IPS-NIHi11 (cell line): Measurements from ENCODE around the gene ENAH.

Experiments
- DNase-seq: peaks from one replicate; pipeline ENCODE4 v3.0.0; 2012; ENCODE audit warnings: mixed read lengths, low spot score

Gene ENAH

DNA sequence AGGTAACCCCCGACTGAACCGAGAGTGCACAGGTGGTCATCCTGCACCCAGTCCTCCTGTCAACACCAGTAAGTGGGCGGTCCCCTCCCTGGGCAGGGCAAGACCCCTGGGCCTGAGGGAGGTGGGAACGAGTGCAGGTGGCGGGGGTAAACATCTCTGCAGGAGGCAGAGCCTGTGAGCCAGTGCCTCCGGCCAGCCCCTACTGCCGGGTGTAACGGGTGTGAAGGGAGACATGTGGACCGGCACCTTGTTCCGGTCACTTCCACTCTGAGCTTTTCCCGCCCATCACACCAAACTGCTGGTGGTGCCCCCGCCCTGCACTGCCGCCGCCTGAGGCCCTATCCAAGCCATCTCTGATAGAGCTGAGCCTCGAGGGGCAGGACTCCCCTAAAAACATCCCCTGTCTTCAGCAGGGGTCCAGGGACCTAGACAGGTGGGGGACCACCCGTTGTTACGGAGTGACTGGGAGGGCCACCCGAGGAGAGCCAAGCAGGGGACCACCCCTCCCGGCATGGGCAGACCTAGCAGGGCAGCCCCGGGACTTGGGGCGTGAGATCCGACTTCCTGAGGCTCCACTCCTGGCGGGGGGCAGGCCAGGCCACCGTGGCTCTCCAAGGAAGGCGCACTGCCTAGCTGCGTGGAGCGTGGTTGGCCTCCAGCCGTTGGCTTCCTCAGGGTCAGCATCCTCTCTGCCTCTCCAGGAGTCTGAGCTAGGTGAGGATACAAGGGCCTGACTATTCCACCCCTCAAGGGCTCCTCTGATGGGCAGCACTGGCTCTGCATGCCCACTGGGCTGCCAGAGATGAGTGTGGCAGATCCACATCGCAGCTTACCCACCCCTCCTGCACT is 181.2 kb downstream of the ENAH start:
- no peak for DNase-seq

DNA sequence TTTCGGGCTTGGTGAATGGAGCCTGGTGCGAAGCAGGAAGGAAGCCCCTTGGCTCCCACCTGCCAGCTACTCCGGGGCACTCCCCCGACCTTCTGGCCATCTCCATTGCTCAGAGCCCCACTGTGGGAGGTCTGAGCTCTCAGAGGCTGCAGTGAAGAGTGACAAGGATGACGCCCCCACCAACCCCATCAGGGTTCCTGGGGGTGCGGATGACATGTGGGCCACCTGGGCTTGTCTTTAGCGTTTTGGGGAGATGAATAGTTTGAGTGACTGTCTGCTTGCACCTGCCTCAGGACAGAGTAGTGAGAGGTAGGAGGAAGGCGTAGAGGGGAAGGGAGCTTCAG is 181.8 kb downstream of the ENAH start:
- no peak for DNase-seq

DNA sequence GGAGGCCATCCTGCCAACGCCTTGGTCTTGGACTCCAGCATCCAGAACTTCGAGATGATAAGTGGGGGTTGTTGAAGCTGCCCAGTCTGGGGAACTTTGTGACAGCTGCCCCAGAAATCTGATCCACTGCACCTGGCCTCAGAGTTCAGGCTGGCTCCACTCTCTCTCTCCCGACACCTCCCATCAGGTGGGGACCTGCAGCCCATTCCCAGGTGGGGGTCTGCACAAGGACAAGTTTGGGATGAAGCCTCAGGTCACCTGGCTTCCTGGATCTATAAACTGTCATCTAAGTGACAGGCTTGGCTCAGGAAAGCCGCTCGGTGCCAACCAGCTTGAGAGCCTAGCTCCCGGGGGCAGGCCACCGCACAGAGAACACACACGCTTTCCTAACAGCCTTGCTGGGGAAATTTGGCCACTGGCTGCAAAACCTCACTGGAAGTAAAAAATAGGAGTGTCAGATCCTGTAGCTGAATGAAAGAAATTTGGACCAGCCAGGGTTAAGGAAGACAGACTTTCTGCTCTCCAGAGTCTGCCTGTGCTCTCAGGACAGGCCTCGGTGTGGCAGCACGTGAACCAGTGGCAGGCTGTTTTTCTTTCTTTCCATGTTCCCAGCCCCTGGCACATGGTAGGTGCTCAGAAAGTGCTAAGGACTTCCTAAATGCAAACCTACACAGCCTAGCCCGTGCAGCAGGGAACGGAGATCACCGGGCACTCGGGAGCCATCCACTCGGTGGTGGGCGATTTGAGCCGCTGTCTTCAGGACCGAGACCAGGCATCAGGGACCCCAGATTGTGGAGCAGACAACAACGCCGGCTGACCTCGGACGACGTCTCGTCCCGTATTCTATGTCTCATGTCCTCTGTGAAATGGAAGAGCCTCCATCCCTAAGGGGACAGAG is 182.5 kb downstream of the ENAH start:
- no peak for DNase-seq

DNA sequence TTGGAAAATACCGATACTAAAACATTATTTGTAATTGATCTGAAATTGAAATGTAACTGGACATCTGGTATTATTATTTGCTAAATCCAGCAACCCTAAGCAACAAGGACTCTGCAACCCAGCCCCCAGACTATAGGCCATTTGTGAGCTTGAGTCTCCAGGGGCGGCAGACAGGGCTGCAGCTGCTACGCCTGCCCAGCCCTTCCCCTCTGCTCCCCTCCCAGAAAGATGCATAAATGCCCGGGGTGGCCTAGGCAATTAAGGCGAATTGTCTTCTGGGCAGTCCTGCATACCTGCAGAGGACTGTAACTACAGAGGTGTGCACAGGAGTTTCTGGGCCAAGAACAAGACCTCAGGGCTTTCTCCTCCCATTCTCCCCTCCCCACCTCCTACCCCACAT is 183.9 kb downstream of the ENAH start:
- DNase-seq = no peak

DNA sequence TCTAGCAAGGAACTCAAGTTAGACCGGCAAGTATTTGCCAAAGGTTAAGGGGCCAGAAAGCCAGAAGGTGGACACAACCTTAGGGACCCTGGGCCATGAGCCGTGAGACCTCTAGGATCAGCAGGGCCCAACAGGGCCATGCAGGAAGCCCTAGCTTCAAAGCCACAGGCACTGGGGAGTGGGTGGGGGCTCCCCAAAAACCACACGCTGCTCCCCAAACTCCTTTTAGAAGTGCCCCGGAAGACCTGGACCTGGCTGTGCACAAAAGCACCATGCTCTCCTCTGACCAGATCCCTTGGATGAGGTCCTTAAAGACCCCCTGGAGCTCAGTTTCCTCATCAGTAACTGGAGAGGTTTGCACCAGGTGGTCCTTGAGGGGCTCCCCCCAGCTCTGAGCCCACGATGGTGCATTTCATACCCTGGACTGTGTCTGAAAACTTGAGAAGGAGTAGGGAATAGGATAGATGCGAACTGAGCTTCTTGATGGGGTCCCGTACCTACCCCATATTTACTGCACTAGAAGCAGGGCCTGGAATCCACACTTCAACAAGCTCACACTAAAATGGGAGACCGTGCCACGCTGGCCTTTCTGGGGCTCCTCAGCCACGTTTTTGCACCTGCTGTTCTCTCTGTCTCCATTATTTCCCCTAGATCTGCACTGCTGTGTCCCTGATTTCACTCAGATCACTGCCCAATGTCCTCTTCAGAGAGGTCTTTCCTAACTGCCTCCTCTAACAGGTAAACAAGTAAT is 184.5 kb downstream of the ENAH start:
- no peak for DNase-seq

DNA sequence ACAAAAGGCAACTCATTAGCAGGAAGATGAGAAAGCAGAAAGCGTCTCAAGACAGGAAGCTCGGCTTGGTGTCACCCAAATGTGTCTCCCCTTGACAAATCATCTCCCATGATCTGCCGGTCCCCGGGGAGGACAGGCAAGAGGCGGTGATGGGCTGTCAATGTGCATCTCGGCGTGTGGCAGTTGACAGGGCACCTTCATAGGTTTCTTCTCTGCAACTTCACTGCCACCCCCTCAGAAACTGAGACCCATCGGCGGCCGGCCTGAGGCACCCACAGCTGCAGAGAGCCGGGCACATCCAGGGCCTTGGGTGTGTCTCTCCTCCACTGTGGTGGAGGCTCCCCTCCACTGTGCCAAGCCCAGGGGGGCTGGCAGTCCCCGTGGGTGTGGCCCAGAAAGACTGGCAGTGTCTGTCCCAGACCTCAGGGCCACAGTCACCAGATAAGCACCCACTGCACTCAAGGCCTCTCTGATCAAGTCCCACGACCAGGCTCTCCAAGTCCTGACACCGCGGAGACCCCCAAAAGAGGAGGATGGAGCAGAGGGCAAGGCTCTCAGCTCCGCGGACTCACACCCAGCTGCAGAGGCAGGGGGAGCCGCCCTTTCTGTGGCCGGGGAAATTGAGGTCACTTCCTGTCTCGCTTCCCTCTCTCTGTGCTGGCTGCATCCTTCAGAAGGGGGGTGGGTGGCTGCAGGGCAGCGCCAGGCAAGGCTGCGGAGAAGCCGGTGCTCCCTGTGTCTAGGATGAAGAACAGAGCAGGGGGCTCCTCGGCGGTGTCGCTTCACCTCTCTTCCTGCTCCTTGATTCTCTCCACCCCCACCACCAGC is 185.5 kb downstream of the ENAH start:
- DNase-seq = no peak

DNA sequence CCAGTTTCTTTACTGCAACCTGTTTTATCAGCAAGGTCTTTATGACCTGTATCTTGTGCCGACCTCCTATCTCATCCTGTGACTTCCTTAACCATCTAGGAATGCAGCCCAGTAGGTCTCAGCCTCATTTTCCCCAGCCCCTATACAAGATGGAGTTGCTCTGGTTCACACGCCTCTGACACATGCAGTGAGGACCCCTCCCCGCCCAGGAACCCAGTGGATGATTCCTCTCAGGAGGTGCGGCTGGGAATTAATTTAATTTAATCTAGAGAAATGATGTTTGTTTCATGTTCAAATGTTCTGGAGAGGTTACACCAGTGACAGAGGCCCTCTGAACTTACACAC is 186.1 kb downstream of the ENAH start:
- no peak for DNase-seq

DNA sequence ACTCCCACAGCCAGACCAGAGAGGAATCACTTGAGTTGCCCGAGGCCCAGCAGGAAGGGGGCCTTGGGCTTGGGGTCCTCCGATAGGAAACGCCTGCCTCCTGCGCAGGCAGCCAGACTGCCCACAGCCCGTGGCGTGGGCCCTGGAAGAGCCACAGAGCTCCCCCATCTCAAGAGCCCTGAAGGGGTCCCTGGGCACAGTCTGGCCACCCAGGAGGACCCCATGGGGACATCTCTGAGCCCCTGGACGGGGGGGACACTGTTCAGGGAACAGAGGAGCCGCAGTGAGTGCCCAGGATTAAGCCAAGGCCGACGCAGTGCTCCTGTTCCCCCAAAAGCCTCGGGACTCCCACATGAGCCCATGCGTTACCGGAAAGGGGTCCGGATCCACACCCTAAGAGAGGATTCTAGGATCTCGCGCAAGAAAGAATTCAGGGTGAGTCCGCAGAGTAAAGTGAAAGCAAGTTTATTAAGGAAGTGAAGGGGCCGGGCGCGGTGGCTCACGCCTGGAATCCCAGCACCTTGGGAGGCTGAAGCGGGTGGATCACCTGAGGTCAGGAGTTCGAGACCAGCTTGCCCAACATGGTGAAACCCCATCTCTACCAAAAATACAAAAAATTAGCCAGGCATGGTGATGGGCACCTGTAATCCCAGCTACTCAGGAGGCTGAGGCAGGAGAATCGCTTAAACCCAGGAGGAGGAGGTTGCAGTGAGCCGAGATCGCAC is 187.0 kb downstream of the ENAH start:
- no peak for DNase-seq

DNA sequence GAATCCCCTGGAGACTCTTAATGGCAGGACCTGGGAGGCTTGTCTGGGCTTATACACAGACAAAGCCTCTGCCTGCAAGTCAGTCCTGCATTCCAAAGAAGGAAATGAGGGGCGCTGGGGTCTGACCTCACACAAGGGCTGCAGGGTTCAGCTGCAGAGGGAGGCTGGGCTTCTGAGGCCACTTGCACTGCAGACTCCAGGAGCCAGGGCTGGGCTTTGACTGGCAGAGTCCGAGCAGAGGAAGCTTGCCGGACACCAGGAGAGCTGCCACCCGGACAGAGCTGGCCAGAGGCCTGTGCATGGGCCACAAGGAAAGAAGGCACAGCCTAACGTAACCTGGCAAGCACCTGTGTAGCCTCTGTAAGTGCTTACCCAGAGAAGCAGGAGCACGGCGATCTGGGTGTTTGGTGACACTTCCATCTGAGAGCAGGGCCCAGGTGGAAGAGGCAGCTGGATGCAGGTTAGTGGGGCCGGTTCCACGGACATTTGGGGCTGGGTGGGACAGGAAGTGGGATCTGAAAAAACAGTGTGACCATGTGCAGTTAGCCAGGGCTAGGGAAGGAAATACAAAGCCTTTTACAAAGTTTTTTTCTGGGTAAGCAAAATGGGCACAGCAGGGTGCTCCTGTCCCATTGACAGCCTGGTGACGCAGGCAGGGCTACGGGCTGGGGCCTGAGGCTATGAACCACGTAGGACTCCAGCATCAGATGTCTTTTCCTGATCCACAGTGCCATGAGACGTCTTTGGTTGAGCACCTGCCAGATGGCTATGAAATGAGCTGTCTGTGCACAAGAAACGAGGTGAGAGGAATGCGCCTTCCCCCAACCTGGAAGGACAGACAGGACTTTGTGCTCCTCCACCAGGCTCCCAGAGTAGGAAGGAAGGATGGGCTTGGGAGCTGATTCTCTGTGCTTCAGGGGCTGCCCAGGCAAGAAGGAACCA is 187.8 kb downstream of the ENAH start:
- no peak for DNase-seq

DNA sequence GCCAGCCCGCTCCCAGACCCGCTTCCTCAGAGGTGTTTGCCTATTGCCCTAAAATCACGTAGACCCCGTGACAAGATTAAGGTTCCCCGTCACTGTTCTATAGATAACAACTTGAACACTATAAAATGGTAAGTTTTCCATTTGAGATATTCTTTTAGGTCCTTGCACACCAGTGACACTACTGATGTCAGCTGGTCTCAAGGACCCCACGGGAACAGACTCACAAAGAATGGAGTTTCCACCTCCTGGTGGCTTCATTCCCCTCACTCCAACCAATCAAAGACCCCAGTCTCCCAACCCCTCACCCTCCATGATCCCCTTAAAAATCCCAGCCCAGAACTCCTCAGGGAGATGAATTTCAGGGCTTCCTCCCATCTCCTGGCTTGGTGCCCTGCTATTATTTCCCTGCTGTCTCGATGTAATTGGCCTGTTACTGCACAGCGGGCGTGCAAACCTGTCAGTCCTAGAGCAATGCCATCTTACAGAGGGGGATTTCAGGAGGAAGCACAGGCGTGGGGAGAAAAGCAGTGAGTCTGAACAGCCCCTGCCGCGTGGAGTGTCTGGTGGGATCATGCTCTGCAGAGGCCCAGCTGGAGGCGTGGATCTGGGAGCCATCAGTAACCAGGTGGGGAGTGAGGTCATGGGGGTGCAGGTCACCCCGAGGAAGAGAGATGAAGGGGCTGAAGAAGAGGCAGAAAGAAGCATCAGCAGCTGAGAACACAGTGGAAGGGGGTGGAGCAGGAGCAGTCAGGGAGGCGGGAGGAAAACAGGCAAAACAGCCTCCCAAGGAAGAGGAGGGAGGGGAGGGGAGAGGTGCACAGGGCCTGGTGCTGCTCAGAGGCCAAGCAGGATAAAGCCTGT is 190.0 kb downstream of the ENAH start:
- peak; percentile 64 for DNase-seq

DNA sequence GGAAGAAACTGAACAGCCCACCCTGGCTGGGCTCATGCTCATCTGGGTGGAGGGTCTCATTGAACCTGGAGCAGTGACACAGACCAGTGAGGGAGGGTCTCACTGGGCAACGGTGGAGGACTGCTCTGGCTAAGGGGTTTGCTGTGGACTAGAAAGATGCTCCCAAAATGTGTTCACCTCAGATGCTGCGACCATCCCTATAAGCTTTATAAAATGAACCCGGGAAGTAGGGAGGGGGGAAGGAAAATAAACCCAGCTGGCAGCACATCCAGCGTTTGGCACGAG is 190.6 kb downstream of the ENAH start:
- DNase-seq = no peak

DNA sequence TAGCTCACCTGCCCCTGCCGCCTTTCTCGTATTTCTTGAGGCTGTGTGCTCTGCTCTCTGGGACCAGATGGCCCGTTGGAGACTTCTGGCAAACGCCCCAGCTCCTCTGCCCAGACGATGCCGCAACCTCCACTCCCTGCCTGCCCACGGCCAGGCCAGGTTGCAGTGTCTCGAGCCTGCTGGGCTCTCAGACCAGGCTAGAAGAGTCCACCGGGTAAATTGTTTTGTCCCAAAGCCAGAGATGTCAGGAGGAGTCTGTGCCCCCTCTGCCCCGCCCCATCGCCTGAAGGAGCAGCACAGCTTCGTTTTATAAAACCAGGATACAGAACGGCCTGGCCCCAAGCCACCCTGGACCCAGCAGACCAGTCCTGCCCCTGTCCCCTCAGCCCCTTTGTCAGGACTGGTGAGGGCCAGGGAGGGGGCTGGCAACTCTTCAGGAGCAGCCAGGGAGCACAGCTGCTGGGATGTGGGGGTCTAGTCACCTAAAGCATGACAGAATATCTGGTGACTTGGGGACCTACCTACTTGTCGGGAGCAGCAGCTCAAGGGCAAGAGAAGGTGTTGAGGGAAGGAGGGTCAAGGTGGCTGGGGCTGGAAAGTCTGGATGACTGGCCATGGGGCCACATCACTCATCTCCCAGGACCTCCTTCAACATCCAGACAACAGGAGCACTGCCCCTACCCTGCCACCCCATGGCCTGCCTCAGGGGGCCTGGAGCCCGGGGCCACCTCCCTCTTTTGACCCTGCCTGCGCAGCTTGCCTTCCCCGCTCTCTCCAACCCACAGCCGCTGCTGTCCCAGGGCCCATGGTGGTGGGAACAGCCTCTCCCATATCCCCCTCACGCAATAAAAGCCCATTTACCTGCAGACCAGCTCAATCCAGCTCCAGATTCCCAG is 191.1 kb downstream of the ENAH start:
- no peak for DNase-seq

DNA sequence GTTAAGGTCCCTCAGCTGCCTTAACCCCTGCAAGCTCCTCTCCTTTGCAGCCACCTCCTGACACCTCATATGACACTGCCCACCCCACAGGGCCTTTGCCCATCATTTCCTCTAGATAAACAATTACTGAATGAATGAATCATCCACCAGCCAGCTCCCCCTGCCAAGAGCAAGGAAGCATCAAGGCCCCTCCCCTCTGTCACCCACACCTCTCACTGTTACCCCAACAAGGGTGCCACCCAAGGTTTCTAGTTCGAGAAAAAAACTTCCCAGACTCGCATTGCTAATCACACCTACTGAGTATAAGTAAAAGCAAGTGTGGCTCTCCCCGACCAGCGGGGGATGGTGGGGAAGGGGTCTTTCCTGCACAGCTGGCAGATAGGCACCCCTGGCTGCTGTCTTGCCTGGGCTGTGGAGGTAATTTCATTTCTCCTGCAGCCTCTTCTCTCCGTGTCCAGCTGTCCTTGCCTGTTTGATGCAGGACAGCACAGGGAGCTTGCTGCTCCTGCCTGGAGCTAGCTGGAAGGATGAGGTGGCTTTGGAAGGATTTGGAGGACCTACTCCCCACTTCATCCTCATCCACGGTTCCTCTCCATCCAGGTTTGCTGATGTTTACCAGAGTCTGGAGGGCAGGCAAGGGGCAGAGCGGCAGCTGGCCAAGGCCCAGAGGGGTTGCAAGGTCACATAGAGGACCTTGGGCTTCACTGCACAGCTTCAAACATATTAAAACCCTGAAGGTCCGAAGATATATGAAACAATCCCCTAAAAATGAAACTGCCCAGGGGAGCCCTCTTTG is 192.0 kb downstream of the ENAH start:
- DNase-seq = no peak

DNA sequence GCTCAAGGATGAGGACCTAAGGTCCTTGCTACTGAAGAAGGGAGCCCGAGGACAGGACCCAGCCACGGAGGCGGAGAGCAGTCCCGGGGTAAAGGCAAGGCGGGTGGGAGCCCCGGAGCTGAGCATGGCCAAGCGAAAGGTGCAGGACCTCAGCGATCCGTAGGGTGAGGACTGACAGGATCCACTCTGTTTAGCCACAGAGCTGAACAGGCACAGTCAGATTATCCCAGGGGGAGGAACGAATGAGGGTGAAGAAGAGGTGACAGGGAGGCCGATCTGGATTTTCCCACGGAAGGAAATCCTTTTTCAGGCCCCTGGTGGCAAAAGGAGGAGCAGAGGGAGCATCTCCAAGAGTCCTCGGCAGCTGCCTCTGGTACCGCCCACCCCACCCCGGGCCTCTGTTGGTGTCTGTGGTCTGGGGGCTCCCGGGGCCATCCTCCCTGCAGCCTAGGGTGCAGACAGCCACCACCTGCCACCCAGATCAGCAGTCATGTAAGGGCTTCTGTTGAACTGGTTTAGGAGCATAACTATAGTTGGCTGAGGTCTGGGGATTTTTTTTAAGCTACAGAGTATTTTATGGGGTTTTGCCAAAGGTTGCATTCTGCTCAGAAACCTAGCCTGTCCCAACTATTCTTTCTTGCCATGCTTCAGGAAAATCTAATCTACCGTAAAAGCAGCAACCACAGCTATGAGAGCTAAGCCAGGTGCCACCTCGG is 192.7 kb downstream of the ENAH start:
- no peak for DNase-seq

DNA sequence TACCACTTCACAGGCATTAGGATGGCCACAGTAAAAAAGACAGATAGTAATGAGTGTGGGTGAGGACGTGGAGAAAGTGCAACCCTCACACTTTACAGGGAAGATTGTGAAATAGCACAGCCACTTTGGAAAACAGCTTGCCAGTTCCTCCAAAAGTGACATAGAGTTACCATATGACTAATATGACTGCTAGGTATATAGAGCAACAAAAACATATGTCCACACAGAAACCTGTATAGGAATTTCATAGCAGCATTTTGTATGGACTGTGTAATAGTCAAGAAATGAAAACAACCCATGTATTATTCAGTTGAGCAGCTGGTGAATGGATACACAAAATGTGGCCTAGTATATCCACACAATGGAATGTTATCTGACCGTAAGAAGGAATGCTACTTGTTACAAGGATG is 194.7 kb downstream of the ENAH start:
- no peak for DNase-seq

DNA sequence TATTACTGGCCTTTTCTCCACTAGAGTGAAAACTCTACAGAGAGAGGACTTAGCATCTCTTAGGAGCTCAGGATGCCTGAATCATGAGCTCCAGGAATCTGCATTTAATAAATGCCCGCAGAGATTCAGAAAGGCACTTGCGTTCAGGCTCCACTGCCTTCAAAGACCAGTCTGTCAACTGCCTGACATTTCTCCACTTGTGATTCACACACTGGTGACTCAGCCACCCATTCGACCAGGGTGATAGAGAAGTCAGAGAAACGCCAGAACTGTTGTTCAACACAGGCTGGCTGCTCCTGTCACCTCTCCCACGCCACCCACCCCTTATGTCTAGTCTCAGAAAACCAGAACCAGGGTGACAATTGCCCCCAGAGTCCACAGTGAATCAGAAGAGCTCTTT is 198.2 kb downstream of the ENAH start:
- no peak for DNase-seq
